ENCODE results near the gene PDE3A.

DNA sequence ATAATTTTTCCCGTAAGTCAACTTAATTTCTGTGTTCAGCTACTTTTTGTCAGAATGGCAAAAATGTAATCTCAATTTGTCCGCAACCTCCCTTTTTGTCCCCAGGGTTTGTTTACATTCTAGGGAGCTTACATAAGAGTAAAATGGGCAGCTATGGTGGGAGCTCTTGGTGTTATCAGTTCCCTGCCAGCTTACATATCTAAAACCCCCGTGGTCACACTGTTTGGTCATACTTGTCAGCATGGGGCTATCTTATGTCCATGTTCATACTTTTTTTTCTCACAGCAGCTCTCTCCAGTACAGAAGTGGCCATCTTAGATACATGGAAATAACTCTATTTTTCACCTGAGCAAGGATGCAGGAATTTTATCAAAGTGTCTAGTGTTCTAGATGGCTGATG is 343.5 kb downstream of the PDE3A start:
- no peak for TF ChIP-seq GATA3 (IDR thresholded peaks at IDR 0.05; ENCODE audit: low read depth, low read length)
- TF ChIP-seq GATA2 (IDR thresholded peaks at IDR 0.05; ENCODE audit: low read depth, low read length): no peak

Measured in SH-SY5Y (cell line).